ENCODE results near the gene CASZ1.

The CASZ1 gene

DNA sequence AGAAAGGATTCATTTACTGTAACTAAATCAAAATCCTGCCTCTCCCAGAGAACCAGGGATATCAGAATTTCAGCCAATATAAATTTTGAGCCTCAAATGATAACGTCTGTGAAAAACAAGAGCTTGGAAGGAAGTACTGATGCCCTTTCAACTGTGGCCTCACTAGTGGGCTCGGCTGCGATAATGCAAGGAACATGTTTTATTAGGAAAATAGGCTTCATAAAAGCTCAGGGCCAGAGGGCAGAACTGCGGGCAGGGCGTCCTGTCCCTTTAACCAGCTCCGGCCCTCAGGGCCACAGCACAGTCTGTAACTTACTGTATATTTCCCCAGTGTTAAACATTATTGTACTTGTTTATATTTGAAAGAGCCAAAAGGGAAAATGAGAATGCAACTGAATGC is 199.7 kb downstream of the CASZ1 start:
- no peak for DNase-seq

- DNase-seq = no peak
Measured at GRCh38 chr1:10594595-10595223, 201.7 kb downstream of the CASZ1 start.

DNA sequence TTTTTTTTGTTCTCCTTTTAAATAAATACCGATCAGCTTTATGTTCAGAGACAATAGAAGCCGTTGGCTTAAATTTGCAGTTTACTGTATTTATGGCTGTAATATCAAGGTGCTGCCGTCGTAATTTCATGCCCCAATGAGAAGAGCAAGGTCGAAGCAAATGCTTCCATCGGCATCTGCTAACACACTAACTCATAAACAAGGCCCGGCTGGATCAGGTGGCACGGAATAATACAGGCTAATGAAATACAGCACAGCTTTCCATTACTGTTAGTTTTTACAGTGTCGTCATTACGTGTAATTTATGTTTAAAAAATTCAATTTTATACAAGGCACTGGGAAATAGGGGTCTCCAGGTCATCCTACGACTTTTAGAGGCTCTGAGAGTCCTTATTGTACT is 202.7 kb downstream of the CASZ1 start:
- DNase-seq = no peak

DNA sequence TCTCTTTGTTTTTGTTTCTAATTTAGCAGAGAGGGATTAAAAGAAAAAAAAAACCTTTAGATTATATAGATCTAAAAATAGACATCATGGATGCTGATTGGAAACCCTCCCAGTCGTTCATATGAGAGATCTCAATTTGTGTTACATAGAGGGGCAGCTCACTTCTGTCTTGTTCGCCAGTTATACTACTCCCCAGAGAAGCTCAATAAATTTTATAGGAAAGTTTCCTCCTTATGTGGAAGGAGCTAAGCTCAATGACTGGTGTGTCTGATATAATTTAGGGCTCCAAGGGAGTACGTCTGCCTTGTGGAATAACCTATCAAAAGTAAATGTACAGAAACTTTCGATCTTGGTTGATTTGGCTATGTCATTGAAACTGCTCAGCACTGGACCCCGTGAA is 204.1 kb downstream of the CASZ1 start:
- DNase-seq = no peak

- DNase-seq = no peak
Measured at GRCh38 chr1:10591010-10591409, 205.4 kb downstream of the CASZ1 start.

- DNase-seq = no peak
Measured at GRCh38 chr1:10589074-10589473, 207.4 kb downstream of the CASZ1 start.

DNA sequence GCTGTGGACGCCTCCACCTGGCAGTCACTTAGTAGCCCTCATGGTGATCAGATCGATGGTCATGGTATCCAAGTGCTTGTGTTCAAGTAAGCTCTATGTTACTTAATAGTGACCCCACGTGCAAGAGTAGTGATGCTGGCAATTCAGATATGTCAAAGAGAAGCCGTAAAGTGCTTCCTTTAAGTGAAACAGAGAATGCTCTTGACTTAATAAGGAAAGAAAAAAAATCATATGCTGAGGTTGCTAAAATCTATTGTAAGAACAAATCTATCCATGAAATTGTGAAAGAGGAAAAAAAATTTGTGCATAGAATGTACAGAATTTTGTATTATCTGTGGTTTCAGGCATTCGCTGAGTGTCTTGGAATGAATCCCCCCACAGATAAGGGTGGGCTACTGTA is 207.8 kb downstream of the CASZ1 start:
- no peak for DNase-seq
